Measurements from ENCODE around the gene OTULINL.

- TF ChIP-seq CTCF (IDR thresholded peaks at IDR 0.05 in 8 of 11, conservative IDR thresholded peaks at IDR 0.05 in 3 of 11) (no peak), POLR2A (IDR thresholded peaks at IDR 0.05) (no peak)
These were observed 68.5 kb downstream of the OTULINL start for GRCh38 chr5:14650052-14650451.
